HFFc6 (cell line): ENCODE results near the gene PDGFB. TPM values are rescaled to one million over a fixed set of nuclear protein-coding genes. Genes with fewer than 3 reads are reported as not detected.

ENCODE experiments used
- DNase-seq: peaks from one replicate; pipeline ENCODE4 v3.0.0-alpha.2; 2018
- H3K27ac Mint-ChIP-seq: 2 replicates; pipeline ENCODE4 v1.8.0; 2020; ENCODE audit warnings: mild to moderate bottlenecking, mixed read lengths
- H3K27me3 Mint-ChIP-seq: 2 replicates; pipeline ENCODE4 v1.8.0; 2021; ENCODE audit warnings: mild to moderate bottlenecking, moderate library complexity, mixed read lengths; ENCODE audit not compliant: insufficient read depth
- H3K36me3 Mint-ChIP-seq: 2 replicates; pipeline ENCODE4 v1.8.0; 2021; ENCODE audit warnings: low read depth, mixed read lengths
- H3K4me1 Mint-ChIP-seq: 2 replicates; pipeline ENCODE4 v1.8.0; 2020; ENCODE audit warnings: low read depth, mixed read lengths
- H3K4me3 Mint-ChIP-seq: 2 replicates; pipeline ENCODE4 v1.8.0; 2020; ENCODE audit warnings: mild to moderate bottlenecking, moderate library complexity, mixed read lengths
- H3K9me3 Mint-ChIP-seq: 2 replicates; pipeline ENCODE4 v1.8.0; 2020; ENCODE audit warnings: mild to moderate bottlenecking, mixed read lengths
- total RNA-seq, 6 experiments: library from RNA; stranded (reverse); fragmentation: NEBNext Ultra II Directional; extraction: Animal tissue kit (Norgen Biotek cat#: 25700); gene quantifications; 2 replicates in 1 of 6; 3 replicates in 5 of 6; pipeline ENCODE4 v1.2.3, GENCODE V29; 2021
- TF ChIP-seq, protein P1 (sequence below): fragments of 200-600 bp; sonication (generic); IDR thresholded peaks from 2 replicates; pipeline ENCODE4 v1.5.0; 2021; ENCODE audit warnings: antibody characterized with exemption, mild to moderate bottlenecking

The PDGFB gene
- total RNA-seq, 6 experiments from 2014 or later, result not detected

DNA sequence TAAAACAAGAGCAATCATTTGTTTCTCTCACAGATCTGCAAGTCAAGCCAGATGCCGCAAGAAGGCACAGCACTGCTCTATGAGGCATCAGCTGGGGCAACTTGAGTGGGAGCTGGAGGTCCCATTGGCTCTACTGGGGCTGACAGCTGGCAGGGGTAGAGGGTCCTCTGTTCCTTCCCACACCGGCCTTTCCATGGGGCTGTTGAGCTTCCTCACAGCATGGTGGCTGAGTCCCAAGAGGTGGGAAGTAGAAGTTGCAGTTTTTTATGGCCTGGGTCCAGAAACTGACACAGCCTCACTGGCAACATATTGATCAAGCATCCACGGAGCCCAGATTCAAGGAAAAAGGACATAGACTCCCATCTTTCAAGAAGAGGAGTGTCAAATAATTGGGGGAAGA lies 40.2 kb upstream of the PDGFB start:
- TF ChIP-seq, protein P1, sequence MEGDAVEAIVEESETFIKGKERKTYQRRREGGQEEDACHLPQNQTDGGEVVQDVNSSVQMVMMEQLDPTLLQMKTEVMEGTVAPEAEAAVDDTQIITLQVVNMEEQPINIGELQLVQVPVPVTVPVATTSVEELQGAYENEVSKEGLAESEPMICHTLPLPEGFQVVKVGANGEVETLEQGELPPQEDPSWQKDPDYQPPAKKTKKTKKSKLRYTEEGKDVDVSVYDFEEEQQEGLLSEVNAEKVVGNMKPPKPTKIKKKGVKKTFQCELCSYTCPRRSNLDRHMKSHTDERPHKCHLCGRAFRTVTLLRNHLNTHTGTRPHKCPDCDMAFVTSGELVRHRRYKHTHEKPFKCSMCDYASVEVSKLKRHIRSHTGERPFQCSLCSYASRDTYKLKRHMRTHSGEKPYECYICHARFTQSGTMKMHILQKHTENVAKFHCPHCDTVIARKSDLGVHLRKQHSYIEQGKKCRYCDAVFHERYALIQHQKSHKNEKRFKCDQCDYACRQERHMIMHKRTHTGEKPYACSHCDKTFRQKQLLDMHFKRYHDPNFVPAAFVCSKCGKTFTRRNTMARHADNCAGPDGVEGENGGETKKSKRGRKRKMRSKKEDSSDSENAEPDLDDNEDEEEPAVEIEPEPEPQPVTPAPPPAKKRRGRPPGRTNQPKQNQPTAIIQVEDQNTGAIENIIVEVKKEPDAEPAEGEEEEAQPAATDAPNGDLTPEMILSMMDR, result no peak
- no peak overlapping the region for H3K4me3 Mint-ChIP-seq
- H3K9me3 Mint-ChIP-seq, result peaks cover 10% of the 10 kb centered on the region
- H3K4me1 Mint-ChIP-seq, result peaks cover 29% of the 10 kb centered on the region
- no peak for DNase-seq
- peaks cover 4% of the 10 kb centered on the region; the same call in 1 of the 2 replicates for H3K36me3 Mint-ChIP-seq
- no peaks in the 10 kb centered on the region; the same call in 1 of the 2 replicates for H3K27me3 Mint-ChIP-seq
- no peak overlapping the region for H3K27ac Mint-ChIP-seq

DNA sequence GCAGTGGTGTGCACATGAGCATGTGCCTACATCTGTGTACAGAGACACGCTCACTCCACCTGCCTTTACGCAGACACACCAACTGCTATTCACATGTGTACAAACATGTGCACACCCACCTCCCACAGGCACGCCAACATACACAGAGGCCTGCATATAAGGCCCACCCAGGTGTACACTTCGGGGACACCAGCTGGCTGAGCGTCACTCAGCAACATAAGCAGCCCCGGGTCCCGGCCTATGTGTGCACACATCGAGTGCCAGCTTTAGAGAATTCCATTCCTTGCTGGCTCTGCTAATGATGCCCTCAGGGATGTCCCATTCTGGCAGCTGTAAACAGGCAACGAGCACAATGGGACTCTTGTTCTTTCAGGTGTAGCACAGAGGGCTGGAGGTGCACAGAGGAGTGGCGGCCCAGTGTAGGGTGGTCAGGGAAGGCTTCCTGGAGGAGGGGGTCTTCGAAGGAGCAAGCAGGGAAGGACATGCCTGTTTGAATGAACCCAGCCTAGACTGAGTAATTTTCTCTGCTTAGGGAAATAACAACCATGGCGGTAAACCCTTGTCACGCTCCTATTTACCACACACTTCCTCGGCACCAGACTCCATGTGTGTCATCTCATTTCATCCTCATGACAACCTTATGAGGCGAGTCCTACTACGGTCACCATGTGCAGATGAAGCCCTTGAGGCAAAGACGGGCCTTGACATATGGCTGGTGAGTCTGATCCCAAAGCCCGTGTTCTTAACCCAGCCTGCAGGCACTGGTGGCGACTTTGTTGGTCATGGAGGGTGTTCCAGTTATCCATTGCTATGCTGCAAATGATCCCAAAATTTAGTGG lies 39.6 kb upstream of the PDGFB start:
- Mint-ChIP-seq H3K27me3 (no peaks in the 10 kb centered on the region; the same call in 1 of the 2 replicates), H3K27ac (no peak overlapping the region), H3K36me3 (peaks cover 4% of the 10 kb centered on the region; the same call in 1 of the 2 replicates), H3K4me3 (no peak overlapping the region), H3K9me3 (peaks cover 10% of the 10 kb centered on the region), H3K4me1 (peaks cover 29% of the 10 kb centered on the region)
- no peak for DNase-seq
- TF ChIP-seq, protein P1, result no peak

DNA sequence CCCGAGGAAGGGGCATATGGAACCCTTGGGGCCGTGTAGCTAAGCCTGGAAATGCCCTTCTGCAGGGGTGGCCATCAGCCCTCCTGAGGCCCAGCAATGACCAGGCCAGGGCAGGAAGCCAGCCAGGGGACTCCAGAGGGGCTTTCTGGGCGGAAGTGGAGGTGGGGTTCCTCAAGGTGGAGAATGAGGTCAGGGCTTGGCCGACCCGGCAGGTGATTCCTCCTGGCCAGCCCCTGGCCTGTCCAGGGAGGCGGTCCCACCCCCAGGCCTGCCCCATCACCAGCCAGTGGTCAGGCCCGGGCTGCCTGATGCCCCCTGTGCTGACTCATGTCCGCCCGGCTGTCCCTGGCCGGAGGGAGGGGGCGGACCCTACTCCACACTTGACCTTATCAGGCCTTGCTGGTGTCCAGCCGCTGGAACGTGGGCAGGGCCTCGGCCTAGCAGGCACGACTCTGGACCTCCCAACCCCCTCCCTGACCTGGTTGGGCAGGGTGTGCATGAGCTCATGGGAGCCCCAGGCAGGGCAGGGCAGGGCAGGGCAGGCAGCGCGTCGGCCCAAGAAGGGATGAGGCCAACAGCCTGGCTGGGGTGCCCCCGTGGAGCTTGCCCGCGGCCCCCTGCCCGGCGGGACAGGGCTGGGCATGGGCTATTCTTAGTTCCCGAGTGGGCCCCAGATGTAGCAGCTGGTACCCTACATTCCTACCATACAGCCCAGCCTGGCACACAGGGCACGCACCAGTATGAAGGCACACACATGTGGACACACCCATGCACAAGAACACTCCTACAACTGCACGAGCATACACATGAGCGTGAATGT lies 38.8 kb upstream of the PDGFB start:
- TF ChIP-seq, protein P1, result no peak
- H3K27me3 Mint-ChIP-seq, result no peaks in the 10 kb centered on the region; the same call in 1 of the 2 replicates
- H3K4me3 Mint-ChIP-seq, result no peak overlapping the region
- peaks cover 10% of the 10 kb centered on the region for H3K9me3 Mint-ChIP-seq
- H3K4me1 Mint-ChIP-seq, result peaks cover 31% of the 10 kb centered on the region
- H3K27ac Mint-ChIP-seq, result peak overlapping the region; percentile 69; the same call in 1 of the 2 replicates
- H3K36me3 Mint-ChIP-seq, result peaks cover 4% of the 10 kb centered on the region; the same call in 1 of the 2 replicates
- DNase-seq, result peak; percentile 25

DNA sequence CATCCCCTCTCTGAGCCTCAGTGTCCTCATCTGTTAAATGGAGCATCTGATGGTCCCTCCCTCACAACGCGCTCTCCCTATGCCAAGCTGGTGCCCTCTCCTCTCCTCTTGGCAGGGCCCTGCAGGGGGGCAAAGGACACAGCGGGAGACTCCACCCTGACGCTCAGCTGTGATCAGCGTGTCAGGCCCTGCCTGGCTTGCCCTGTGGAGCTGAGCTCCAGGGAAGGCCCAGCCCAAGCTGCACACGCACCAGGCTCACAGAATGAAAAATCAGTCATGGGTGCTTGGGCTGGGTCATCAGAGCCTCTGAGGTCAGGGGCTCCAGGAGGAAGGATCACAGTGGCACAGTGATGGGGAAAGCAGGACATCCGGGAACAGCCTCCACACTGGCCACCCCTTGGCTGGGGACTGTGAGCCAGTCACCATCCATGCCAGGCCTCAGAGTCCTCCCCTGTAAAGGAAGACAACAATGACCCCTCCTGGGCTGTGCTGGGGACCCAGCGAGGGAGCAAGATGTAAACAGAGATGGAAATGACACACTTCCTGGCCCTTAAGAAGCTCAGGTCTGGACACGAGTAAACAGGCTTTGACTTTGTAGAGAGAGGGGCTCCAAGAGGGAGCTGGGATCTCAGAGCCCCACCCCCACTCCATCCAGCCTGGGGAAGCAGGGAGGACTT lies 38.0 kb upstream of the PDGFB start:
- TF ChIP-seq, protein P1, result no peak
- peaks cover 10% of the 10 kb centered on the region for H3K9me3 Mint-ChIP-seq
- H3K4me3 Mint-ChIP-seq, result no peak overlapping the region
- H3K36me3 Mint-ChIP-seq, result peaks cover 4% of the 10 kb centered on the region; the same call in 1 of the 2 replicates
- peaks cover 36% of the 10 kb centered on the region for H3K4me1 Mint-ChIP-seq
- H3K27me3 Mint-ChIP-seq, result no peaks in the 10 kb centered on the region; the same call in 1 of the 2 replicates
- DNase-seq, result no peak
- H3K27ac Mint-ChIP-seq, result peak overlapping the region; percentile 69

DNA sequence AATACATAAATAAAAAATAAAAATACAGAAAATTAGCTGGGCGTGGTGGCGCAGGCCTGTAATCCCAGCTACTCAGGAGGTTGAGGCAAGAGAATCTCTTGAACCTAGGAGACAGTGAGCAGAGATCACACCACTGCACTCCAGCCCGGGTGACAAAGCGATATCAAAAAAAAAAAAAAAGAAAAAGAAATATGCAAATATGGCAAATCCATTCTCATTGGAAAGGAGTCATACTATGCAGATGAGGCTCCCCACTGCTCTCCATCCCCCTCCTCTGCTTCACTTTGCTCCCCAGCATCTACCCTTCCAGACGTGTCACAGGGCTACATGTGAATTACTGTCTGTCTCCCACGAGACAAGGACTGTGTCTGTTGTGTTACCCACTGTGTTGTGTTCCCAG lies 36.3 kb upstream of the PDGFB start:
- Mint-ChIP-seq H3K4me1 (peaks cover 36% of the 10 kb centered on the region), H3K9me3 (peaks cover 17% of the 10 kb centered on the region), H3K27ac (no peak overlapping the region), H3K27me3 (no peaks in the 10 kb centered on the region; the same call in 1 of the 2 replicates), H3K4me3 (no peak overlapping the region), H3K36me3 (peaks cover 10% of the 10 kb centered on the region)
- no peak for DNase-seq
- TF ChIP-seq, protein P1, result no peak
